ENCODE results near the gene CMTR1.

GRCh38 chr6:37432916-37433656 is at the start of gene CMTR1:
- TF ChIP-seq, protein P1, sequence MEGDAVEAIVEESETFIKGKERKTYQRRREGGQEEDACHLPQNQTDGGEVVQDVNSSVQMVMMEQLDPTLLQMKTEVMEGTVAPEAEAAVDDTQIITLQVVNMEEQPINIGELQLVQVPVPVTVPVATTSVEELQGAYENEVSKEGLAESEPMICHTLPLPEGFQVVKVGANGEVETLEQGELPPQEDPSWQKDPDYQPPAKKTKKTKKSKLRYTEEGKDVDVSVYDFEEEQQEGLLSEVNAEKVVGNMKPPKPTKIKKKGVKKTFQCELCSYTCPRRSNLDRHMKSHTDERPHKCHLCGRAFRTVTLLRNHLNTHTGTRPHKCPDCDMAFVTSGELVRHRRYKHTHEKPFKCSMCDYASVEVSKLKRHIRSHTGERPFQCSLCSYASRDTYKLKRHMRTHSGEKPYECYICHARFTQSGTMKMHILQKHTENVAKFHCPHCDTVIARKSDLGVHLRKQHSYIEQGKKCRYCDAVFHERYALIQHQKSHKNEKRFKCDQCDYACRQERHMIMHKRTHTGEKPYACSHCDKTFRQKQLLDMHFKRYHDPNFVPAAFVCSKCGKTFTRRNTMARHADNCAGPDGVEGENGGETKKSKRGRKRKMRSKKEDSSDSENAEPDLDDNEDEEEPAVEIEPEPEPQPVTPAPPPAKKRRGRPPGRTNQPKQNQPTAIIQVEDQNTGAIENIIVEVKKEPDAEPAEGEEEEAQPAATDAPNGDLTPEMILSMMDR (IDR thresholded peaks at IDR 0.05 in 8 of 11, conservative IDR thresholded peaks at IDR 0.05 in 3 of 11), result peak in 5 of 11 experiments; percentile 12 to 27 (median 20)
- peak in 2 of 3 donors; percentile 49 to 67 for TF ChIP-seq POLR2A (IDR thresholded peaks at IDR 0.05)

All from spleen (tissue), 7 donors.